ENCODE results near the gene PKNOX2. TPM values are rescaled to one million over a fixed set of nuclear protein-coding genes. Genes with fewer than 3 reads are reported as not detected.

Gene PKNOX2
- total RNA-seq, 6 experiments from 2014 or later = 0.09 to 0.31 (median 0.14) TPM

GRCh38 chr11:125193416-125193726, 28.8 kb downstream of the PKNOX2 start:
- no peaks in the 10 kb centered on the region for H3K4me1 ChIP-seq
- TF ChIP-seq CTCF (IDR thresholded peaks at IDR 0.05) (no peak), POLR2A (IDR thresholded peaks at IDR 0.05) (no peak)
- 92% methylated on average over 4 of the region's 4 CpGs for WGBS (ENCODE audit: insufficient coverage, low coverage, low lambda C conversion rate, missing lambda C conversion rate)
- no peak overlapping the region for H3K27ac ChIP-seq
- ATAC-seq = no peak
- H3K4me3 ChIP-seq = no peak overlapping the region
- no peaks in the 10 kb centered on the region for H3K27me3 ChIP-seq
- no peaks in the 10 kb centered on the region for H3K36me3 ChIP-seq
- no peak for DNase-seq
- no peaks in the 10 kb centered on the region for H3K9me3 ChIP-seq
- intact Hi-C loops (cut with DNase I) = no loop called here

GRCh38 chr11:125193841-125194240, 29.3 kb downstream of the PKNOX2 start:
- no peaks in the 10 kb centered on the region for H3K36me3 ChIP-seq
- no peaks in the 10 kb centered on the region for H3K4me1 ChIP-seq
- 29% methylated on average over 3 of the region's 7 CpGs for WGBS (ENCODE audit: insufficient coverage, low coverage, low lambda C conversion rate, missing lambda C conversion rate)
- intact Hi-C loops (cut with DNase I) = no loop called here
- ATAC-seq (no peak), DNase-seq (no peak)
- H3K27me3 ChIP-seq = no peaks in the 10 kb centered on the region
- no peaks in the 10 kb centered on the region for H3K9me3 ChIP-seq
- no peak for TF ChIP-seq CTCF (IDR thresholded peaks at IDR 0.05)
- H3K27ac ChIP-seq = no peak overlapping the region
- no peak overlapping the region for H3K4me3 ChIP-seq

- ATAC-seq (no peak), DNase-seq (no peak)
- no peak overlapping the region for H3K27ac ChIP-seq
- no peaks in the 10 kb centered on the region for H3K9me3 ChIP-seq
- TF ChIP-seq CTCF (IDR thresholded peaks at IDR 0.05) = no peak
- TF ChIP-seq POLR2A (IDR thresholded peaks at IDR 0.05) = no peak
- intact Hi-C loops (cut with DNase I) = no loop called here
- H3K4me3 ChIP-seq = no peak overlapping the region
- 50% methylated on average over 1 of the region's 2 CpGs for WGBS (ENCODE audit: insufficient coverage, low coverage, low lambda C conversion rate, missing lambda C conversion rate)
- no peaks in the 10 kb centered on the region for H3K36me3 ChIP-seq
- no peaks in the 10 kb centered on the region for H3K27me3 ChIP-seq
- H3K4me1 ChIP-seq = no peaks in the 10 kb centered on the region
Measured at GRCh38 chr11:125199915-125200314, 35.4 kb downstream of the PKNOX2 start.

- 85% methylated on average over 10 of the region's 11 CpGs for WGBS (ENCODE audit: insufficient coverage, low coverage, low lambda C conversion rate, missing lambda C conversion rate)
- ATAC-seq (no peak), DNase-seq (no peak)
- H3K27ac ChIP-seq = no peak overlapping the region
- no peak overlapping the region for H3K4me3 ChIP-seq
- intact Hi-C loops (cut with DNase I) = no loop called here
- H3K4me1 ChIP-seq = no peaks in the 10 kb centered on the region
- TF ChIP-seq CTCF (IDR thresholded peaks at IDR 0.05) (no peak), POLR2A (IDR thresholded peaks at IDR 0.05) (no peak)
- no peaks in the 10 kb centered on the region for H3K9me3 ChIP-seq
- H3K36me3 ChIP-seq = no peaks in the 10 kb centered on the region
- H3K27me3 ChIP-seq = no peaks in the 10 kb centered on the region
Measured at GRCh38 chr11:125200441-125200840, 35.9 kb downstream of the PKNOX2 start.

GRCh38 chr11:125201525-125202141, 37.1 kb downstream of the PKNOX2 start:
- Histone ChIP-seq H3K36me3 (no peaks in the 10 kb centered on the region), H3K9me3 (no peaks in the 10 kb centered on the region), H3K4me3 (no peak overlapping the region), H3K27ac (no peak overlapping the region), H3K27me3 (no peaks in the 10 kb centered on the region), H3K4me1 (no peaks in the 10 kb centered on the region)
- intact Hi-C loops (cut with DNase I) = no loop called here
- 31% methylated on average over 6 of the region's 10 CpGs for WGBS (ENCODE audit: insufficient coverage, low coverage, low lambda C conversion rate, missing lambda C conversion rate)
- ATAC-seq = peak; percentile 37 to 87 (median 62)
- TF ChIP-seq POLR2A (IDR thresholded peaks at IDR 0.05) (no peak), CTCF (IDR thresholded peaks at IDR 0.05) (no peak)
- peak; percentile 76 to 78 (median 77) for DNase-seq
